HG03095 (cell line): ENCODE results near the gene SLC14A1.

ENCODE experiments used
- ATAC-seq: cut with Tn5 transposase; IDR thresholded peaks from one replicate; pipeline ENCODE4 v1.9.1; 2021; ENCODE audit warnings: moderate library complexity; ENCODE audit not compliant: unreplicated experiment

The SLC14A1 gene

GRCh38 chr18:45723567-45724355, at the start of gene SLC14A1:
TSS of gene SLC14A1 (plus strand) at chr18:45724181. CDS start at chr18:45730321, 6,140 bp downstream.
- no peak for ATAC-seq

DNA sequence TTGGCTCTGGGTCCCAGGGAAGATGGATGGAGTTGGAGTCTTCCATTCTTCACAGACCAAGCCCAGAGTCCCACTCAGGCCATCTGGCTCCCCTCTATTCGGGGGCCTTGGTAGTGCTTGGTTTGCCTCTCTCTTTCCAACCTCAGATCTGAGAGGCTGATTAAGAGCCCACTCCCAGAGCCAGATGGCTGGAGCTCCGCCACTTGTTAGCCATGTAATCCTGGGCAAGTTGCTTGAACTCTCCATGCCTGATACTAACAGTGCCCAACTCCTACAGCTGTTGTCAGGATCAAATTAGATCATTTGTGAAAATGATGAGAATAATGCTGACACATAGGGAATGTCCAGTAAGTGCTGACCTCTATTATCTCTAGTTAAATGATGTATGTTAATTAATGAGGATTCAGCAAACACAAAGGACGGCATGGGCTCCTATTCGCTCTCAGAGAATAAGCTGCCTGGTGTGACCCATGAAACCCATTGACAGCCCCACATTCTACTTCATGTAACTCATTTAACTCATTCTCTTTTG, 46.6 kb upstream of the SLC14A1 start:
- ATAC-seq = no peak

GRCh38 chr18:45678441-45678840, 45.5 kb upstream of the SLC14A1 start:
- ATAC-seq = no peak

GRCh38 chr18:45678850-45679249, 45.1 kb upstream of the SLC14A1 start:
- no peak for ATAC-seq

- ATAC-seq = no peak
Observed at GRCh38 chr18:45680066-45680690, 43.8 kb upstream of the SLC14A1 start.

GRCh38 chr18:45682181-45682580, 41.8 kb upstream of the SLC14A1 start:
- no peak for ATAC-seq

- ATAC-seq = no peak
Observed at GRCh38 chr18:45684341-45685115, 39.5 kb upstream of the SLC14A1 start.

DNA sequence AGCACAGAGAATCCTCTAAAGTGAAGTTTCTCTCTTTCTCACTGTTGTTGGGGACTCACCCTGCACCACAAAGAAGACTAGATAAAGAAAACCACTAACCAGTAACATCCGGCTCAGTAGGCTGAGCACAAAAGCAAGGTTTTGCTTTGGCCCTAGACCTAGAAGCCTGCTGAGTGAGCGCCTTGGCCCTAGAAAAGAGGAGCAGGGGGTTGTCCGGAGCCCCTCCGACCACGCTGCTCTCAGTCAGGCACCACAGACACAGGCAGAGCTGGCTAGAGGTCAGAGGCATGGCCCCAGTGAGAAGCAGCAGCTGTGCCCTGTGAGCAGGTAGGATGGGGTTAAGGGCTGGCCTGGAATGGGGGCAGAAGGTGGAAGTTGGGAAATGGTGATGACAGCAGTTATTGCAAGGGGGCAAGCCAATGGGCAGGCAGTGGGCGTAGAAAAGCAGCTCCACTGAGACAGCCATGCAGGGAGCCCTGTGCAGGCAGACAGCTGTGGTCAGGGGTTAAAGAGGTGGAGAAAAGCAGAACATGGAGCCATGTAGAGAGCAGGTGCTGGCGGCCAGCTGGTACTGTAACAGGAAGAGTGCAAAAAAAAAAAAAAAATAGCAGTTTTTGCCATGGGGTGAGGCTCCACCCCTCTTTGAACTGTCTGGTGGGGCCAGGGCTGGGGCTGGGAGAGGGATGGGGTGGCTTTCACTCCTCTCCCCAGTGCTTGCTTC, 36.9 kb upstream of the SLC14A1 start:
- ATAC-seq = peak; percentile 89

DNA sequence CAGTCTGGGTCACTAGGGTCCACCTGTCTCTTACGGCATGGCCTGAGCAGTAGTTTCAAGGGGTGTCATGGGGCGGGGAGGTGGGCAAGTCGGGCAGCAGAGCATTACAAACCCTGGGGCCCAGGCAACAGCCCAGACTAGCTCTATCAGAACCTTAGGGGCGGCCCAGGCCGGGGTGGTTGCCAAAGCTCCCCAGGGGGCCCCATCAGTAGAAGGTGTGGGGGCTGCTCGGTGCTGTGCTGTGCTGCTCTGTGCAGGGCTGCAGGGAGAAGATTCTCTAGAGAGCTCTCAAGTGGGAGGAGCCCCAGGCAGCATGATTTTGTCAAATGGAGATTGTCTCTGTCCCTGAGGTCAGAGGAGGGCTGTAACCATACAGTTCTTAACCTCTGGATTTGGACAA, 36.4 kb upstream of the SLC14A1 start:
- peak; percentile 43 for ATAC-seq

DNA sequence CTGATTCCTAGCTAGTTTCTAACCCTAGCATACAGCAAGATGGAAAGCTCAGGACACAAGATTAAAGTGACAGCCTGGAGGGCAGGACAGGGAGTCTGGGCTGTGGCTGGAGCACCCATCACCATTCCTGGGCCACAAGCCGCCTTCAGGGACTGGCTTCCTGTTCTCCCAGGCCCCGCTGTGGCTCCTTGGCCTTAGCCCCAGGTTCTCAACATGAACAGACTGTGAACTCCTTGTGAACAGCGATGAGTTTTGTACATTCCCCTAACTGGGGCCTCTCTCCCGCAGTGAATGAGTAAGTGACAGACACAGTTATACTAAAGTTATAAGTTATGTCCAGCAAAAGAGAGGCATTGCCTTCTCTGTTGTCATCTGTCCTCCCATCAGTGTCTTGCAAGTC, 35.9 kb upstream of the SLC14A1 start:
- ATAC-seq = no peak

- no peak for ATAC-seq
Observed at GRCh38 chr18:45688833-45689232, 35.1 kb upstream of the SLC14A1 start.

DNA sequence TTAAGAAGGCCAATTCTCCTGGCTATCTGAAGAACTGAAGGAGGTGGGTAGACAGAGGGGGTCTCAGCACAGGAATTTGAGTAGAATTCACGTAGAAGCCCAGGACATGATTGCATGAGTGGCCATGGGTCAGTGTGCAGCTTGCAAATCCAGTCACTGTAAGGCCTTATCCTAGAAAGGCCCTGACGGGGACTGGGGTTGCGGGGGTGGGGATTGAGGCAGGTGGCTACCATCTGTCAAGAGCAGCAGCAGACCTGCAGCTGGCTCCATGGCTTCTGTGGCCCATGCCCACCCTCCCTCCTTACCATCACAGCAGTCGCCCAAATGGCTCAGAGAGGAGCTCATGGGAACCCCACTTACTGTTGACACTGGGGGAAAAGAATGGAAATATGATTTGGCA, 34.6 kb upstream of the SLC14A1 start:
- ATAC-seq = no peak

DNA sequence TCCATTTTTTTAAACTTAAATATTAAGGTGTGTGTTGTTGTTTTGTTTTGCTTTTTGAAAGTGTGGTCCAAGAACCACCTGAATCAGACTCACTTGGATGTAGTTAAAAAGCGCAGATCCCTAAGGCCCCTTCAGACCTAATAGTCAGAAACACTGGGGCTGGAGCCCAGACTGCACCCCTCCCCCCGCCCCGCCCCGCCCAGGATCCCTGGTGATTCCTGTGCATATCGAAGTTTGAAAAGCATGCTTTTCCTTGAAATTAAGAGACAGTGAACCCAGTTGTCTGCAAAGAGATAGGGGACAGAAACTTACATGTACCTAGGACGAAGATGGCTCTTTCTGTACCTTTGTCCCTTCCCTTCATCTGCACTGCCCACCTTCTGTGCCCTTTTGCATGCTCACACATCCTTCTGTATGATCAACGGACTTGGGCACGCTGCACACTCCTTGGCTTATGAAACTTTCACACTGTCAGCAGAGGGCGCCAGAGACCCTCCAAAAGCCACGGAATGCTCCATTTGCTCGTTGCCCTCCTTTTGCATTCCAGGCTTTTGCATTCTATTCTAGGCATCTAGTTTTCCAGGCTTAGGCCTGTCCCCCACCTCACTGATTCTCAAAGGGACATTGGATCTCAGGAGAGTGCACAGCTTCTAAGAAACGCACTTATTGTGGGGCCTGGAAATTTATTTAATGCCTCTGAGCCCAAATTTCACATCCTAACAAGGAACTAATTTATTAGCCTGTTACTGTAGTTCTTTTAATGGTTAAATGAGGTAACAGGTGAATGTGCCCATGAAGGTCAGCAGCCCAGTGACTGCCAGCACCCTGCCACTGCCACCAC, 32.8 kb upstream of the SLC14A1 start:
- ATAC-seq = no peak

- ATAC-seq = no peak
Observed at GRCh38 chr18:45691816-45692179, 32.2 kb upstream of the SLC14A1 start.

DNA sequence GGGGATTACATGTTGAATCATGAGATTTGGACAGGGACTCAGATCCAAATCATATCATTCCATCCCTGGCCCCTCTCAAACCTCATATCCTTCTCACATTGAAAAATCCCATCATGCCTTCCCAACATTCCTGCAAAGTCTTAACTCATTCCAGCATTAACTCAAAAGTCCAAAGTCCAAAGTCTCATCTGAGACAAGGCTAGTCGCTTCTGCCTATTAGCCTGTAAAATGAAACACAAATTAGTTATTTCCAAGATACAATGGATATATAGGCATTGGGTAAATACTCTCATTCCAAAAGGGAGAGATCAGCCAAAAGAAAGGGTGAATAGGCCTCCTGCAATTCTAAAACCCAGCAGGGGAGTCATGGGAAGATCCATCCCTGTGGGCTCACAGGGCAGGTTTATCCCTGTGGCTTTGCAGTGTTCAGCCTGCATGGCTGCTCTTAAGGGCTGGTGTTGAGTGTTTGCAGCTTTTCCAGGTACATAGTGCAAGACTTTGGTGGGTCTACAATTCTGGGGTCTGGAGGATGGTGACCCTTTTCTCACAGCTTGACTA, 21.2 kb upstream of the SLC14A1 start:
- no peak for ATAC-seq

GRCh38 chr18:45708831-45709230, 15.2 kb upstream of the SLC14A1 start:
- ATAC-seq = no peak

- no peak for ATAC-seq
Observed at GRCh38 chr18:45712061-45712460, 11.9 kb upstream of the SLC14A1 start.

GRCh38 chr18:45713239-45713638, 10.7 kb upstream of the SLC14A1 start:
- no peak for ATAC-seq

DNA sequence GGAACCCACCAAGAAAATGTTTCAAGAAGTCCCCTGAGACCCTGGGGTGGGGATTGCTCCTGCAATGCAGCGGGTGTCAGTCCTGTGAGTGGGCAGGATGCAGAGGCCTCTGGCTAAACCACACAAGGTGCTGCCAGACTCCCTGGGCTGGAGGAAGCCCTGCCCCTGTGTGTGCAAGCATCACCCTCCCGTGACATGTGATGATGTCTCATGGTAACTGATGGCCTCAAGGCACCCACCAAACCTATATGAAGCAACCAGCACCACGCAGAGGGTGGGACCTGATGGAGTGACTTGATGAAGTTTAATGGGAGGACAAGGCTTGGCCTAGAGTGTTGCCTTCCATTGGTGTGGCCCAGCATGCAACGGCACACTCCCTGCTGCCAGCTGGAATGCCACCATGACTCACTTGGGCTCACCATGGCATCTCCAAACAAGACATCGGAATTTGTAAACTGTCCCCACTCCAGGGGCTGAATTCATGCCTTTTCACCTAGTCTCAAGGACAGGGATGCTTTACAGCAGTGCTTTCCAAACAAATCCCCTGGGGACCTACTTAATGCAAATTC, 8.7 kb upstream of the SLC14A1 start:
- ATAC-seq = no peak
